ENCODE measurements around the gene NALCN. TPM values are rescaled to one million over a fixed set of nuclear protein-coding genes. Genes with fewer than 3 reads are reported as not detected.

NALCN gene
- total and polyA plus RNA-seq, 2 experiments from 2014 or later, result 0.33 to 0.57 TPM

GRCh38 chr13:101424381-101425155 lies 8.3 kb upstream of the NALCN start:
- H2AFZ ChIP-seq, result no peak overlapping the region
- no peaks in the 10 kb centered on the region for H4K20me1 ChIP-seq (ENCODE audit: insufficient read depth, poor library complexity, severe bottlenecking)
- DNase-seq (ENCODE audit: low spot score), result no peak
- no peak overlapping the region for H3K4me2 ChIP-seq
- no peak for TF ChIP-seq EZH2 (IDR thresholded peaks at IDR 0.05; ENCODE audit: borderline replicate concordance)
- TF ChIP-seq EZH2phosphoT487 (IDR thresholded peaks at IDR 0.05; ENCODE audit: low read depth, severe bottlenecking, unreplicated experiment), result no peak
- no peak for TF ChIP-seq CTCF (IDR thresholded peaks at IDR 0.05; ENCODE audit: poor library complexity)
- H3K4me1 ChIP-seq (ENCODE audit: insufficient read depth), result no peaks in the 10 kb centered on the region
- H3K9me3 ChIP-seq (ENCODE audit: low read depth), result no peaks in the 10 kb centered on the region
- H3K79me2 ChIP-seq, result no peaks in the 10 kb centered on the region
- no peaks in the 10 kb centered on the region for H3K9me2 ChIP-seq (replicated peaks; ENCODE audit: insufficient read depth)
- H3K4me3 ChIP-seq, result no peak overlapping the region
- H3K27me3 ChIP-seq, result no peaks in the 10 kb centered on the region
- WGBS (ENCODE audit: low lambda C conversion rate, missing lambda C conversion rate), result 72% methylated on average over 6 of the region's 6 CpGs
- H3K36me3 ChIP-seq (replicated peaks; ENCODE audit: insufficient read depth, low read depth), result no peaks in the 10 kb centered on the region
- no peak overlapping the region for H3K27ac ChIP-seq

GRCh38 chr13:101423872-101424271 lies 7.6 kb upstream of the NALCN start:
- no peak for TF ChIP-seq EZH2 (IDR thresholded peaks at IDR 0.05; ENCODE audit: borderline replicate concordance)
- TF ChIP-seq CTCF (IDR thresholded peaks at IDR 0.05; ENCODE audit: poor library complexity), result no peak
- TF ChIP-seq EZH2phosphoT487 (IDR thresholded peaks at IDR 0.05; ENCODE audit: low read depth, severe bottlenecking, unreplicated experiment), result no peak
- no peaks in the 10 kb centered on the region for H4K20me1 ChIP-seq (ENCODE audit: insufficient read depth, poor library complexity, severe bottlenecking)
- no peak for DNase-seq (ENCODE audit: low spot score)

GRCh38 chr13:101417501-101417900 lies 1.2 kb upstream of the NALCN start:
- H3K79me2 ChIP-seq, result no peaks in the 10 kb centered on the region
- H3K36me3 ChIP-seq (replicated peaks; ENCODE audit: insufficient read depth, low read depth), result no peaks in the 10 kb centered on the region
- no peak for DNase-seq (ENCODE audit: low spot score)
- 91% methylated on average over 5 of the region's 5 CpGs for WGBS (ENCODE audit: low lambda C conversion rate, missing lambda C conversion rate)
- no peak for TF ChIP-seq EZH2phosphoT487 (IDR thresholded peaks at IDR 0.05; ENCODE audit: low read depth, severe bottlenecking, unreplicated experiment)
- H2AFZ ChIP-seq, result no peak overlapping the region
- no peaks in the 10 kb centered on the region for H4K20me1 ChIP-seq (ENCODE audit: insufficient read depth, poor library complexity, severe bottlenecking)
- H3K27ac ChIP-seq, result no peak overlapping the region
- H3K9me3 ChIP-seq (ENCODE audit: low read depth), result no peaks in the 10 kb centered on the region
- H3K27me3 ChIP-seq, result peaks cover 47% of the 10 kb centered on the region
- H3K4me3 ChIP-seq, result no peak overlapping the region
- no peaks in the 10 kb centered on the region for H3K9me2 ChIP-seq (replicated peaks; ENCODE audit: insufficient read depth)
- no peaks in the 10 kb centered on the region for H3K4me1 ChIP-seq (ENCODE audit: insufficient read depth)
- no peak overlapping the region for H3K4me2 ChIP-seq

More at GRCh38 chr13:101423872-101424271, 7.6 kb upstream of the NALCN start:
- Histone ChIP-seq H3K4me3 (no peak overlapping the region), H3K9me2 (replicated peaks; ENCODE audit: insufficient read depth) (no peaks in the 10 kb centered on the region), H3K27me3 (no peaks in the 10 kb centered on the region), H3K27ac (no peak overlapping the region), H3K9me3 (ENCODE audit: low read depth) (no peaks in the 10 kb centered on the region), H3K36me3 (replicated peaks; ENCODE audit: insufficient read depth, low read depth) (no peaks in the 10 kb centered on the region), H3K79me2 (no peaks in the 10 kb centered on the region), H3K4me2 (no peak overlapping the region), H3K4me1 (ENCODE audit: insufficient read depth) (no peaks in the 10 kb centered on the region), H2AFZ (no peak overlapping the region)
- 81% methylated on average over 2 of the region's 2 CpGs for WGBS (ENCODE audit: low lambda C conversion rate, missing lambda C conversion rate)

- H3K4me1 ChIP-seq (ENCODE audit: insufficient read depth), result no peaks in the 10 kb centered on the region
- no peaks in the 10 kb centered on the region for H3K36me3 ChIP-seq (replicated peaks; ENCODE audit: insufficient read depth, low read depth)
- no peaks in the 10 kb centered on the region for H3K9me3 ChIP-seq (ENCODE audit: low read depth)
- H3K27ac ChIP-seq, result no peak overlapping the region
- peak overlapping the region; percentile 94 for H3K4me2 ChIP-seq
- H3K4me3 ChIP-seq, result no peak overlapping the region
- no peaks in the 10 kb centered on the region for H4K20me1 ChIP-seq (ENCODE audit: insufficient read depth, poor library complexity, severe bottlenecking)
- H3K79me2 ChIP-seq, result no peaks in the 10 kb centered on the region
- no peak for DNase-seq (ENCODE audit: low spot score)
- peaks cover 52% of the 10 kb centered on the region for H3K27me3 ChIP-seq
- 30% methylated on average over 3 of the region's 3 CpGs for WGBS (ENCODE audit: low lambda C conversion rate, missing lambda C conversion rate)
- no peak for TF ChIP-seq EZH2 (IDR thresholded peaks at IDR 0.05; ENCODE audit: borderline replicate concordance)
- no peaks in the 10 kb centered on the region for H3K9me2 ChIP-seq (replicated peaks; ENCODE audit: insufficient read depth)
- H2AFZ ChIP-seq, result no peak overlapping the region
Measured at GRCh38 chr13:101417043-101417406, 717 bp upstream of the NALCN start.

Data from hepatocyte (in vitro differentiated cells).